Brain microvascular endothelial cell (primary cell): Measurements from ENCODE around the gene STK11IP.

Experiments
- DNase-seq: peaks from one replicate; pipeline ENCODE4 v3.0.0-alpha.2; 2020
- H3K27ac ChIP-seq: fragments of 250-450 bp; sonication (Bioruptor Pico); 2 replicates; pipeline ENCODE4 v1.5.1; 2020; ENCODE audit warnings: mild to moderate bottlenecking, moderate library complexity
- H3K27me3 ChIP-seq: fragments of 250-450 bp; sonication (Bioruptor Pico); replicated peaks from 2 replicates; pipeline ENCODE4 v1.5.1; 2020; ENCODE audit warnings: mild to moderate bottlenecking
- H3K36me3 ChIP-seq: fragments of 250-450 bp; sonication (Bioruptor Pico); replicated peaks from 2 replicates; pipeline ENCODE4 v1.5.1; 2020; ENCODE audit warnings: mild to moderate bottlenecking
- H3K4me3 ChIP-seq: 2 replicates; pipeline ENCODE4 v1.5.1; 2011; ENCODE audit warnings: low read depth, mild to moderate bottlenecking, control low read depth, low read length, moderate library complexity
- in situ Hi-C: cut with HindIII; loops from 2 replicates; pipeline ENCODE4 v1.10.0; 2017; ENCODE audit warnings: low sequenced_read_pairs, low pct_ligation_motif_present
- TF ChIP-seq, protein P1 (sequence below): IDR thresholded peaks from 2 replicates; pipeline ENCODE4 v1.5.1; 2011; ENCODE audit warnings: low read depth, mild to moderate bottlenecking, moderate library complexity, low read length, control low read depth, inconsistent platforms; ENCODE audit errors: missing control alignments

STK11IP gene

DNA sequence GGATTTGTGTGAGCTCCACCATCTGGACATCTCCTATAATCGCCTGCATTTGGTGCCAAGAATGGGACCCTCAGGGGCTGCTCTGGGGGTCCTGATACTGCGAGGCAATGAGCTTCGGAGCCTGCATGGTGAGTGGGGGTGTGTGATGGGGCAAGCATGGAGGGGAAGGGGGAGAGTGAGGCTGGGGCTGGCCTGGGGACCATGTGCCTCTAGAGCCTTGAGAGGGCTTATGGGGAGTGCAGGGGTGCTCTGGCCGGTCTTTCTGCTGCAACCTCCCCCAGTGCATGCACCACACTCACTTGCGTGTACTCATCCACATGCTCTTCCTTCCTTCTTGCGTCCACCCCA, 7.9 kb downstream of the STK11IP start:
- in situ Hi-C loops: no loop called here
- TF ChIP-seq, protein P1, sequence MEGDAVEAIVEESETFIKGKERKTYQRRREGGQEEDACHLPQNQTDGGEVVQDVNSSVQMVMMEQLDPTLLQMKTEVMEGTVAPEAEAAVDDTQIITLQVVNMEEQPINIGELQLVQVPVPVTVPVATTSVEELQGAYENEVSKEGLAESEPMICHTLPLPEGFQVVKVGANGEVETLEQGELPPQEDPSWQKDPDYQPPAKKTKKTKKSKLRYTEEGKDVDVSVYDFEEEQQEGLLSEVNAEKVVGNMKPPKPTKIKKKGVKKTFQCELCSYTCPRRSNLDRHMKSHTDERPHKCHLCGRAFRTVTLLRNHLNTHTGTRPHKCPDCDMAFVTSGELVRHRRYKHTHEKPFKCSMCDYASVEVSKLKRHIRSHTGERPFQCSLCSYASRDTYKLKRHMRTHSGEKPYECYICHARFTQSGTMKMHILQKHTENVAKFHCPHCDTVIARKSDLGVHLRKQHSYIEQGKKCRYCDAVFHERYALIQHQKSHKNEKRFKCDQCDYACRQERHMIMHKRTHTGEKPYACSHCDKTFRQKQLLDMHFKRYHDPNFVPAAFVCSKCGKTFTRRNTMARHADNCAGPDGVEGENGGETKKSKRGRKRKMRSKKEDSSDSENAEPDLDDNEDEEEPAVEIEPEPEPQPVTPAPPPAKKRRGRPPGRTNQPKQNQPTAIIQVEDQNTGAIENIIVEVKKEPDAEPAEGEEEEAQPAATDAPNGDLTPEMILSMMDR: no peak
- no peak overlapping the region for H3K27ac ChIP-seq
- H3K4me3 ChIP-seq: no peak overlapping the region
- DNase-seq: no peak
- peaks cover 13% of the 10 kb centered on the region for H3K36me3 ChIP-seq
- H3K27me3 ChIP-seq: no peaks in the 10 kb centered on the region

DNA sequence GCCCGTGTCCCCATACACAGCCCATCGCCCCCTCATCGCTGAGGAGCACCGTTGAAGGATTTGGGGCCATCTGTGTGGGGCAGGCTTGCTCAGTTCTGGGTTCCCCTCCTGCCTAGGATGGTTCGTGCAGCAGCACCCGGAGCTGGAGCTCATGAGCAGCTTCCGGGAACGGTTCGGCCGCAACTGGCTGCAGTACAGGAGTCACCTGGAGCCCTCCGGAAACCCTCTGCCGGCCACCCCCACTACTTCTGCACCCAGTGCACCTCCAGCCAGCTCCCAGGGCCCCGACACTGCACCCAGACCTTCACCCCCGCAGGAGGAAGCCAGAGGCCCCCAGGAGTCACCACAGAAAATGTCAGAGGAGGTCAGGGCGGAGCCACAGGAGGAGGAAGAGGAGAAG, 10.3 kb downstream of the STK11IP start:
- no peak for DNase-seq
- H3K4me3 ChIP-seq: no peak overlapping the region
- H3K27ac ChIP-seq: no peak overlapping the region
- in situ Hi-C loops: no loop called here
- H3K36me3 ChIP-seq: peaks cover 23% of the 10 kb centered on the region
- no peaks in the 10 kb centered on the region for H3K27me3 ChIP-seq
- TF ChIP-seq, protein P1: no peak

DNA sequence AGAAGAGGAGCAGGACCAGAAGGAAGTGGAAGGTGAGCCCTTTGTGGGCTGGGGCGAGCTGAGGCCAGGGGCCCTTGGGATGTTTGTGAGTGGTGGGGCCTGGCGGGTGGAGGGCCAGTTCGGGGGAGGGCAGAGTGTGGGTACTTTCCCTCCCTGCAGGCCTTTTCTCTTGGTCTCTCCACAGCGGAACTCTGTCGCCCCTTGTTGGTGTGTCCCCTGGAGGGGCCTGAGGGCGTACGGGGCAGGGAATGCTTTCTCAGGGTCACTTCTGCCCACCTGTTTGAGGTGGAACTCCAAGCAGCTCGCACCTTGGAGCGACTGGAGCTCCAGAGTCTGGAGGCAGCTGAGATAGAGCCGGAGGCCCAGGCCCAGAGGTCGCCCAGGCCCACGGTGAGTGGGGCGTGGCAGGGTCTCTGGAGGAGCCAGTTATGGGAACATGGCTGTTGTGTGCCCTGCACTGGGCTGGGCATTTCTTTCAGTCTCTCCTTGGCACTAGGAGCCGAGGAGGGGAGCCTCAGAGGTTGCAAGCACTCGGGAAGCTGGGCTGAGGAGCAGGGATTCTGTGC, 10.8 kb downstream of the STK11IP start:
- no peaks in the 10 kb centered on the region for H3K27me3 ChIP-seq

DNA sequence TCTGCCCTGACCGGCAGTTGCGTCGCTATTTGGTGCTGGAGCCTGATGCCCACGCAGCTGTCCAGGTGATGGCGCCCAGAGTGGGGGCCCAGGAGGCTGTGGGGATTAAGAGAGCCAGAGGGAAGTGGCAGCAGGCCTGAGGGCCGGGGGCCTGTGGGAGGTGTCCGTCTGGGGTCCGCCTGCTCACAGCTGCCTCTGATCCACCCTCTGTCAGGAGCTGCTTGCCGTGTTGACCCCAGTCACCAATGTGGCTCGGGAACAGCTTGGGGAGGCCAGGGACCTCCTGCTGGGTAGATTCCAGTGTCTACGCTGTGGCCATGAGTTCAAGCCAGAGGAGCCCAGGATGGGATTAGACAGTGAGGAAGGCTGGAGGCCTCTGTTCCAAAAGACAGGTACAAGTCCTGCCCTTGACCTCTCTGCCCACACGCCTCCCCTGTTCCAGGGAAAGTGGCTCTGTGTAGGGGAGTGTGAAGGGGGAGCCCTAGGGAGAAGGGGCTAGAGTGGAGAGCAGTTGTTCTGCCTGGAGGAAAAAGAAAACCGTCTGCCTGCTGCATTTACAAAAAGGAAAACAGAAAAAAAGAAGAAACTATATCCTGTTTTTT, 11.6 kb downstream of the STK11IP start:
- no peak for DNase-seq
- H3K27ac ChIP-seq: no peak overlapping the region
- TF ChIP-seq, protein P1: no peak
- no peak overlapping the region for H3K4me3 ChIP-seq
- peaks cover 25% of the 10 kb centered on the region for H3K36me3 ChIP-seq
- in situ Hi-C loops: no loop called here
- no peaks in the 10 kb centered on the region for H3K27me3 ChIP-seq

More for the DNA sequence above, 10.8 kb downstream of the STK11IP start:
- Histone ChIP-seq H3K36me3 (peaks cover 23% of the 10 kb centered on the region), H3K27ac (no peak overlapping the region), H3K4me3 (no peak overlapping the region)
- in situ Hi-C loops: no loop called here
- no peak for DNase-seq
- TF ChIP-seq, protein P1: no peak

DNA sequence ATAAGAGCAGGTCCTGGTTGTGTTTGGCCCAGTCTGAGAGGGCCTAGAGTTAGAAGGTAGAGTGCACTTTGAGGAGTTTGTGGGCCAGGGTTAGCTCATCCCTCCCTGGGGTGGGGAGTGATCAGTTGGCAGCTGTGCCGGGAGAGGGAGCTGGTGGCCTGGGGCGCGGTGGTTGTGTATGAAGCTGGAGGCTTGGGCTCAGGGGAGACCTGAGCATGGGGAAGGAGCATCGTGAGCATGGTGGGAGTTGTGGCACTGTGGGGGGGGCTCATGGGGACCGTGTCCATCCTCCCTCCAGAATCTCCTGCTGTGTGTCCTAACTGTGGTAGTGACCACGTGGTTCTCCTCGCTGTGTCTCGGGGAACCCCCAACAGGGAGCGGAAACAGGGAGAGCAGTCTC, 13.6 kb downstream of the STK11IP start:
- H3K27me3 ChIP-seq: no peaks in the 10 kb centered on the region
- no peak for DNase-seq
- H3K27ac ChIP-seq: no peak overlapping the region
- in situ Hi-C loops: no loop called here
- TF ChIP-seq, protein P1: no peak
- H3K4me3 ChIP-seq: no peak overlapping the region
- peaks cover 24% of the 10 kb centered on the region for H3K36me3 ChIP-seq
